ENCODE results near the gene SGTA.
"Not testable (repeated sequence)": the region's sequence is repeated elsewhere in the genome, so short reads cannot be mapped to it uniquely, and the experiment has no call there.

The SGTA gene, protein sequence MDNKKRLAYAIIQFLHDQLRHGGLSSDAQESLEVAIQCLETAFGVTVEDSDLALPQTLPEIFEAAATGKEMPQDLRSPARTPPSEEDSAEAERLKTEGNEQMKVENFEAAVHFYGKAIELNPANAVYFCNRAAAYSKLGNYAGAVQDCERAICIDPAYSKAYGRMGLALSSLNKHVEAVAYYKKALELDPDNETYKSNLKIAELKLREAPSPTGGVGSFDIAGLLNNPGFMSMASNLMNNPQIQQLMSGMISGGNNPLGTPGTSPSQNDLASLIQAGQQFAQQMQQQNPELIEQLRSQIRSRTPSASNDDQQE

GRCh38 chr19:2782936-2783780 lies at the start of gene SGTA:
TSS of gene SGTA (minus strand) at chr19:2783273. CDS start at chr19:2769068, 14,205 bp downstream.
- Mint-ChIP-seq H3K9me3 (no peaks in the 10 kb centered on the region), H3K27ac (peak within 1 kb of the TSS; percentile 91)

GRCh38 chr19:2827840-2828489 lies 44.9 kb upstream of the SGTA start:
- peak overlapping the region; percentile 27 for H3K27ac Mint-ChIP-seq
- H3K9me3 Mint-ChIP-seq = peaks cover 6% of the 10 kb centered on the region

More at GRCh38 chr19:2782936-2783780, at the start of gene SGTA:
- peak; percentile 86 for ATAC-seq
- DNase-seq (ENCODE audit: low spot score in 2 of 2) = peak; percentile 88 to 98
- Mint-ChIP-seq H3K36me3 (peaks cover 42% of the 10 kb centered on the region), H3K4me3 (peak within 1 kb of the TSS; percentile 87), H3K4me1 (peaks cover 56% of the 10 kb centered on the region)

GRCh38 chr19:2827022-2827421 lies 43.9 kb upstream of the SGTA start:
- no peak overlapping the region for H3K4me3 Mint-ChIP-seq
- H3K27ac Mint-ChIP-seq = no peak overlapping the region

More at GRCh38 chr19:2827840-2828489, 44.9 kb upstream of the SGTA start:
- Mint-ChIP-seq H3K4me3 (no peak overlapping the region), H3K4me1 (no peaks in the 10 kb centered on the region), H3K36me3 (peaks cover 7% of the 10 kb centered on the region)
- ATAC-seq = no peak
- DNase-seq (ENCODE audit: low spot score in 2 of 2) = no peak

GRCh38 chr19:2824129-2824528 lies 41.1 kb upstream of the SGTA start:
- H3K9me3 Mint-ChIP-seq = peaks cover 3% of the 10 kb centered on the region
- H3K36me3 Mint-ChIP-seq = peaks cover 5% of the 10 kb centered on the region
- no peak overlapping the region for H3K27ac Mint-ChIP-seq
- no peak for ATAC-seq
- DNase-seq (ENCODE audit: low spot score in 2 of 2) = no peak
- H3K4me3 Mint-ChIP-seq = no peak overlapping the region
- H3K4me1 Mint-ChIP-seq = no peaks in the 10 kb centered on the region

More at GRCh38 chr19:2827022-2827421, 43.9 kb upstream of the SGTA start:
- DNase-seq (ENCODE audit: low spot score in 2 of 2) (no peak), ATAC-seq (no peak)
- no peaks in the 10 kb centered on the region for H3K36me3 Mint-ChIP-seq
- no peaks in the 10 kb centered on the region for H3K4me1 Mint-ChIP-seq
- H3K9me3 Mint-ChIP-seq = peaks cover 3% of the 10 kb centered on the region

GRCh38 chr19:2823646-2824045 lies 40.6 kb upstream of the SGTA start:
- DNase-seq (ENCODE audit: low spot score in 2 of 2) = no peak
- Mint-ChIP-seq H3K36me3 (peaks cover 5% of the 10 kb centered on the region), H3K4me3 (no peak overlapping the region), H3K27ac (no peak overlapping the region), H3K4me1 (no peaks in the 10 kb centered on the region), H3K9me3 (peaks cover 3% of the 10 kb centered on the region)
- no peak for ATAC-seq

- Mint-ChIP-seq H3K4me3 (no peak overlapping the region), H3K9me3 (peaks cover 3% of the 10 kb centered on the region), H3K27ac (peak overlapping the region; percentile 12), H3K36me3 (peaks cover 5% of the 10 kb centered on the region), H3K4me1 (no peaks in the 10 kb centered on the region)
- DNase-seq (ENCODE audit: low spot score in 2 of 2) (no peak), ATAC-seq (no peak)
These were observed 39.8 kb upstream of the SGTA start for GRCh38 chr19:2822846-2823245.

DNA sequence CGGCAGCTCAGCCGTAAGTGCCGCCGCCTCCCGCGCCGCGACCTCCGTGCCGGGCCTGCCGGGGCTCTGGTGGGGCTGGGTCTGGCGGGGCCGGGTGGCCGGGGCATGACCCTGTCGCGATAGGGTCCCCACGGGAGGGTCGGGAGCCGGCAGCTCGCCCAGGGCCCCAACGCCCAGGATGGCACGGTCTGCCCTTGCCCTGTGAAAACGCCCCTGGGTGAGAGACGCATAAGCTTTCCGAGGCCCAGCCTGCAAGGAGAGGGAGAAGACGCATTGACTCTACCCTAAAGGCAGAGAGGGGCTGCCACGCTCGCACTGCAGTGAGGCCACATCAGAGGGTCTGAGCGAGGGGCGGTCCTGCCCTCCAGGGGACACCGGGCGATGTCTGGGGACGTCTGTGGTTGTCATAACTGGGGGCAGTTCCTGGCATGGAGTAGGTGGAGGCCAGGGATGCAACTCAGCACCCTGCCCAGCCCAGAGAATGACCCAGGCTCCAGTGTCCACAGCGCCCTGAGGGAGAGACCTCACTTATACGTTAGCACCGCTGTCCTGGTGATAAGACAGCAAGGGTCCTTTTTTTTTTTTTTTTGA lies 37.1 kb upstream of the SGTA start:
- H3K4me3 Mint-ChIP-seq = peak overlapping the region; percentile 72
- ATAC-seq = peak; percentile 14
- DNase-seq (ENCODE audit: low spot score in 2 of 2) = no peak
- H3K4me1 Mint-ChIP-seq = peaks cover 5% of the 10 kb centered on the region
- peak overlapping the region; percentile 64 for H3K27ac Mint-ChIP-seq
- H3K36me3 Mint-ChIP-seq = peaks cover 5% of the 10 kb centered on the region
- no peaks in the 10 kb centered on the region for H3K9me3 Mint-ChIP-seq

DNA sequence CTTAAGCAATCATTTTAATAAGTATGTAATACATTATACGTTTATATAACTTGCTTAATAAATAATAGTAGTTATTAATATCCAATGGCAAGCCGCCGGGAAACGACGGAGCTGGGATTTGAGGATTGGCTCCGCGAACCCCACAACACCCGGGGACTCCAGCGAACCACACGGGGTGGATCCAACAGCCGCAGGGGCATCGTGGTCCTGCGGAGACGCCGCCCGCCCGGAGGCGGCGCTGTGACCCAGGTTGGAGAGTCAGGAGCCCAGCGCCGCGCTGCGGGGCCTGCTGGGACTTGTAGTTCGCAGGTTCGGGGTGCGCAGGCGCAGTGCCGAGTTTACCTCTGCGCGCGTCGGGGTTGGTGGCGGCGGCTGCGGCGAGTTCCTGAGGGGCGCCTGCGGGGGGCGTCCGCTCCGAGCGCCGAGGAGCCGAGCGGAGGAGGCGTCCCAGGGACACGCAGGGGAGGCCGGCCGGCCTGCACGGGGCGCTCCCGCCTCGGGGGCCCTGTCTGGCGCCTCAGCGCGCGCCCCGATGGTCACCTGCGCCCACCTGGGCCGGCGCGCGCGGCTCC lies 36.6 kb upstream of the SGTA start, which contains the start of gene ZNF554:
ZNF554 (plus strand) TSS at position 329 of the 572 bp plus-strand sequence; CDS start at position 533, 204 bp downstream.
- Mint-ChIP-seq H3K9me3 (no peaks in the 10 kb centered on the region), H3K27ac (peak within 1 kb of the TSS; percentile 64), H3K36me3 (peaks cover 5% of the 10 kb centered on the region), H3K4me1 (peaks cover 5% of the 10 kb centered on the region), H3K4me3 (peak within 1 kb of the TSS; percentile 72)
- peak; percentile 99 for DNase-seq (ENCODE audit: low spot score in 2 of 2)
- ATAC-seq = peak; percentile 95

- peak overlapping the region; percentile 74 for H3K27ac Mint-ChIP-seq
- ATAC-seq; H3K4me1 Mint-ChIP-seq; H3K9me3 Mint-ChIP-seq; DNase-seq (ENCODE audit: low spot score in 2 of 2); H3K36me3 Mint-ChIP-seq; H3K4me3 Mint-ChIP-seq: not testable (repeated sequence)
These were observed 34.3 kb upstream of the SGTA start for GRCh38 chr19:2817237-2817829.

DNA sequence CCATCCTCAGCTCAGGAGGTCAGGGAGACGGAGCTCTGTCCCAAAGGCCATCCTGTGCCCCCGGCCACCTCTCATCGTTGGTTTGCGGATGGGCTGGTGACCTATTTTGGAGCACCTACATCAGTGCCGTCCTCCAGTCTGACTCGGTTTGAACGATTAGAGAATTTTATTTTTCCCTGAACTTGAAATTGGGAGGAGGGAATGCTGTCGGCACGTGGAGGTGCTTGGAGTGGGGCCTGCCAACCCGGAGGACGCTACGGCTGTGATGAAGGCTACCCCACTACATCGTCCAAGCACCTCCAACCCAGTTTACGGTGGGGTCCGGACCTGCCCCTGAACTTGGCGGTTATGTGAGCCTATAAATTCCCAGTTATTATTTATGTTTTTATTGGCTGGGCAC lies 33.6 kb upstream of the SGTA start:
- Mint-ChIP-seq H3K36me3 (peaks cover 12% of the 10 kb centered on the region), H3K4me3 (no peak overlapping the region), H3K9me3 (no peaks in the 10 kb centered on the region), H3K4me1 (peaks cover 5% of the 10 kb centered on the region), H3K27ac (no peak overlapping the region)
- ATAC-seq (no peak), DNase-seq (ENCODE audit: low spot score in 2 of 2) (no peak)

- Mint-ChIP-seq H3K4me1 (peaks cover 5% of the 10 kb centered on the region), H3K9me3 (no peaks in the 10 kb centered on the region), H3K36me3 (peaks cover 16% of the 10 kb centered on the region), H3K4me3 (no peak overlapping the region), H3K27ac (no peak overlapping the region)
- DNase-seq (ENCODE audit: low spot score in 2 of 2) (no peak), ATAC-seq (no peak)
These were observed 32.9 kb upstream of the SGTA start for GRCh38 chr19:2815923-2816322.

DNA sequence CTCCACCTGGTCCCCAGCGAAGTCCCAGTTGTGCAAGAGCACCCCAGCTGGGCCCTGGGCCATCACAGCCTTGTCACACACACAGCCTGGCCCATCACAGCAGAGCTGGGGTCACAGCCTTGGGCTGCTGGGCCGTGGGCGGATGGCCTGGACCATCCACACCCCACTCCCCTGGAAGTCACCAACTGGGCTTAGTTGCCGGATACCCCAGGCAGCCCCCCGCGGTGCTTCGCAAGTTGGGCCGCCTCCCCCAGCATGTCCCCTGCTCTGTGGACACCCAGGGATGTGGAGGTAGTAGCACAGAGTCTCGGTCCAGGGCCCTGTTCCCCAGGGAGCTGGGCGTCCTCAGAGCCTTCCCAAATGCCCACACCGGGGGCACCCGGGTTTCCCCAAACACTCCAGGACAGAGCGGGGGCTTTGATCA lies 32.1 kb upstream of the SGTA start:
- Mint-ChIP-seq H3K4me3 (no peak overlapping the region), H3K27ac (no peak overlapping the region), H3K4me1 (peaks cover 5% of the 10 kb centered on the region), H3K9me3 (no peaks in the 10 kb centered on the region), H3K36me3 (peaks cover 14% of the 10 kb centered on the region)
- DNase-seq (ENCODE audit: low spot score in 2 of 2) (no peak), ATAC-seq (no peak)

DNA sequence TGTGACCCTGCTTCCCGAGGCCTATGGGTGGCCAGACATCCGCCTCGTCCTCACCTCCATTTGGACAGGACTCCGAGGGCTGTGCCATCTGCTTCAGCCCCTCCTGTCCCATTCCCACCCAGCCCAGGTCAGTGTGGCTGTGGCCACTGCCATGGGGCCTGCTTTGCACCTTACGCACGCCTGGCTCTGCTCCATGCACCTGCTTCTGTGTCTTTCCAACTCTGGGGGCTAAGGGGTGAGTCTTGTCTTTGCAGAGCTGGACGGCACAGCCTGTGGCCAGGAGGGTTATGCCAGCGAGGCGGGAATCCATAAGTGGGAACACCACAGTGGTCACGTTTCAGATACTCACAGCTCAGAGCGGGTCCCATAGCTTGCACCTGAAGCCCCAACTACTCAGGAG lies 31.4 kb upstream of the SGTA start:
- ATAC-seq (no peak), DNase-seq (ENCODE audit: low spot score in 2 of 2) (no peak)
- Mint-ChIP-seq H3K36me3 (peaks cover 14% of the 10 kb centered on the region), H3K27ac (peak overlapping the region; percentile 20), H3K4me3 (no peak overlapping the region), H3K9me3 (no peaks in the 10 kb centered on the region), H3K4me1 (peaks cover 5% of the 10 kb centered on the region)

Data from stimulated activated effector memory CD8-positive, alpha-beta T cell treated with anti-CD3 and anti-CD28 coated beads, Interleukin-12 subunit alpha, Interleukin-12 subunit beta, amount 100 ng/mL, for 72 hours (primary cell).